HepG2 (cell line): ENCODE data around the gene LRRC4. TPM values are rescaled to one million over a fixed set of nuclear protein-coding genes. Genes with fewer than 3 reads are reported as not detected.

Experiments used
- ATAC-seq: fragments of 200-7000 bp; cut with Tn5 transposase; 3 replicates; pipeline ENCODE4 v1.9.1; 2020; ENCODE audit warnings: mild to moderate bottlenecking, moderate library complexity
- BruUV-seq: library from RNA; stranded (reverse); fragments of 400-500 nt; replicated peaks from 2 replicates; lab custom pipeline; 2021; lab: Mats Ljungman, UMichigan
- CTCF ChIA-PET: fragments of 300-600 bp; formaldehyde crosslinking; extraction: SDS; loops from one replicate; lab custom pipeline; 2021; ENCODE audit warnings: low total read pairs, inconsistent platforms, low intra/inter-chr PET ratio; lab: Yijun Ruan, JAX
- POLR2A ChIA-PET: fragments of 350-600 bp; sonication (Branson Sonifier 250); formaldehyde crosslinking; loops from one replicate; lab custom pipeline; 2020; ENCODE audit warnings: antibody characterized with exemption, inconsistent platforms; lab: Yijun Ruan, JAX
- DNase-seq: peaks from one replicate; pipeline ENCODE4 v3.0.0-alpha.2; 2015; ENCODE audit warnings: low spot score
- FAIRE-seq: peaks from 3 replicates; lab custom pipeline; 2011; peaks lifted over from hg19 to GRCh38; lab: Jason Lieb, UNC
- H2AFZ ChIP-seq: one replicate; pipeline ENCODE4 v1.6.1; 2011; ENCODE audit warnings: low read length, inconsistent platforms
- H3K27ac ChIP-seq: fragments of 300-600 bp; 3 replicates; pipeline ENCODE4 v1.8.0; 2011; ENCODE audit warnings: mixed run types, mild to moderate bottlenecking, mixed read lengths, low read length, inconsistent platforms; ENCODE audit not compliant: insufficient read depth; ENCODE audit errors: extremely low read length
- H3K27me3 ChIP-seq, 2 experiments: fragments of 200-600 bp in 1 of 2; 2 replicates in 1 of 2; 3 replicates in 1 of 2; pipeline versions ENCODE4 v1.6.0 to v1.8.0; 2011; ENCODE audit warnings: low read length in 2 of 2, mild to moderate bottlenecking in 2 of 2, moderate library complexity in 2 of 2, inconsistent platforms in 1 of 2; ENCODE audit not compliant: insufficient read depth in 2 of 2, control insufficient read depth in 1 of 2
- H3K36me3 ChIP-seq, 2 experiments: fragments of 200-600 bp in 1 of 2; replicated peaks in 1 of 2; 2 replicates in 1 of 2; 3 replicates in 1 of 2; pipeline versions ENCODE4 v1.5.1 to v1.8.0; 2011; ENCODE audit warnings: low read length in 2 of 2, inconsistent platforms in 1 of 2; ENCODE audit not compliant: insufficient read depth in 2 of 2, control insufficient read depth in 1 of 2
- H3K4me1 ChIP-seq: 2 replicates; pipeline ENCODE4 v1.5.1; 2012; ENCODE audit warnings: low read length, inconsistent platforms; ENCODE audit not compliant: insufficient read depth
- H3K4me2 ChIP-seq: 2 replicates; pipeline ENCODE4 v1.6.0; 2011; ENCODE audit warnings: low read depth, low read length, inconsistent platforms
- H3K4me3 ChIP-seq, 3 experiments: fragments of 200-600 bp in 1 of 3; sonication (generic), shearing (Covaris generic) in 1 of 3; replicated peaks in 1 of 3; 2 replicates each; pipeline ENCODE4 v1.5.1; 2011 to 2016; ENCODE audit warnings: low read length in 3 of 3, inconsistent platforms in 2 of 3, low read depth in 2 of 3, mild to moderate bottlenecking in 2 of 3, control low read depth in 1 of 3, mixed read lengths in 1 of 3; ENCODE audit not compliant: insufficient read depth in 1 of 3
- H3K79me2 ChIP-seq: one replicate; pipeline ENCODE4 v1.6.1; 2011; ENCODE audit warnings: low read length, inconsistent platforms; ENCODE audit not compliant: insufficient read depth
- H3K9ac ChIP-seq: 2 replicates; pipeline ENCODE4 v1.6.0; 2011; ENCODE audit warnings: mild to moderate bottlenecking, low read depth, low read length, inconsistent platforms; ENCODE audit not compliant: insufficient read depth
- H3K9me3 ChIP-seq: 2 replicates; pipeline ENCODE4 v1.5.1; 2012; ENCODE audit warnings: mild to moderate bottlenecking, low read length
- H4K20me1 ChIP-seq: 2 replicates; pipeline ENCODE4 v1.6.0; 2011; ENCODE audit warnings: inconsistent platforms, mild to moderate bottlenecking, low read length, moderate library complexity; ENCODE audit not compliant: insufficient read depth
- ETV5 ChIP-seq: IDR thresholded peaks from 2 replicates; pipeline ENCODE4 v1.6.1; 2018; ENCODE audit warnings: missing biosample characterization, missing genetic modification reagents, inconsistent platforms, borderline replicate concordance
- HDAC2 ChIP-seq: sonication (generic); formaldehyde crosslinking; IDR thresholded peaks from 2 replicates; pipeline ENCODE4 v1.4.0; 2020; ENCODE audit warnings: missing genetic modification reagents
- HOXA3 ChIP-seq: sonication (generic); formaldehyde crosslinking; IDR thresholded peaks from 2 replicates; pipeline ENCODE4 v1.5.0; 2020; ENCODE audit warnings: missing genetic modification reagents
- MEF2D ChIP-seq: sonication (generic); formaldehyde crosslinking; IDR thresholded peaks from 2 replicates; pipeline ENCODE4 v1.5.1; 2020; ENCODE audit warnings: mild to moderate bottlenecking, missing genetic modification reagents
- NFAT5 ChIP-seq: sonication (generic); formaldehyde crosslinking; IDR thresholded peaks from 2 replicates; pipeline ENCODE4 v1.4.0; 2020; ENCODE audit warnings: missing genetic modification reagents
- PLRG1 ChIP-seq: fragments of 450-650 bp; conservative IDR thresholded peaks from 2 replicates; pipeline ENCODE4 v1.6.1; 2016
- RFXAP ChIP-seq: sonication (generic); formaldehyde crosslinking; IDR thresholded peaks from 2 replicates; pipeline ENCODE4 v1.4.0; 2020; ENCODE audit warnings: missing genetic modification reagents, borderline replicate concordance
- ZBTB43 ChIP-seq: sonication (generic); formaldehyde crosslinking; conservative IDR thresholded peaks from 2 replicates; pipeline ENCODE4 v1.4.0; 2020; ENCODE audit warnings: missing genetic modification reagents
- ZNF124 ChIP-seq: sonication (generic); formaldehyde crosslinking; IDR thresholded peaks from 2 replicates; pipeline ENCODE4 v1.4.0; 2020; ENCODE audit warnings: missing genetic modification reagents
- WGBS: methylation state at CpG from one replicate; pipeline ENCODE4 v1.1.6; 2017; ENCODE audit warnings: low lambda C conversion rate; 5-methylcytosine and 5-hydroxymethylcytosine counted together
- in situ Hi-C: cut with HindIII; loops from 2 replicates; pipeline ENCODE4 v1.10.0; 2017; ENCODE audit warnings: low pct_unique_long_range_greater_than_20kb; ENCODE audit not compliant: extremely low pct_ligation_motif_present
- intact Hi-C: fragments of 100-400 bp; cut with micrococcal nuclease; formaldehyde crosslinking; loops from one replicate; pipeline ENCODE4 v1.10.0; 2022; ENCODE audit not compliant: unreplicated experiment
- polyA plus RNA-seq, 8 experiments: library from polyadenylated mRNA; depleted of rRNA in 3 of 8; stranded (reverse) in 7 of 8; unstranded in 1 of 8; fragments of >200 nt; fragmentation: Illumina TruSeq in 4 of 8; extraction: Trizol in 4 of 8; gene quantifications; 2 replicates each; pipeline versions ENCODE4 v1.2.1 to v1.2.3, GENCODE V29; 2011 to 2016; ENCODE audit warnings: low read depth in 4 of 8, missing spikeins in 1 of 8, mixed read lengths in 1 of 8; ENCODE audit not compliant: insufficient read depth in 1 of 8
- total RNA-seq, 5 experiments: library from RNA; depleted of rRNA; stranded (reverse); fragments of >200 nt; fragmentation: Illumina TruSeq; extraction: Trizol; gene quantifications; 2 replicates each; pipeline ENCODE4 v1.2.3, GENCODE V29; 2016; ENCODE audit warnings: low read depth in 1 of 5
- TF ChIP-seq, protein P1 (sequence below): sonication (generic); formaldehyde crosslinking; IDR thresholded peaks from 2 replicates; pipeline ENCODE4; 2020; ENCODE audit warnings: missing genetic modification reagents, mild to moderate bottlenecking, borderline replicate concordance

Gene LRRC4
- total and polyA plus RNA-seq, 2 of the 13 experiments (the other 11 are each of a cell fraction or from before 2014, with no cell fraction given) = not detected

- H3K27me3 ChIP-seq = no peaks in the 10 kb centered on the region
- H3K4me1 ChIP-seq = peaks cover 73% of the 10 kb centered on the region
- no TSS peak for BruUV-seq
- ChIA-PET CTCF (no interaction called here), POLR2A (no interaction called here)
- 97% methylated on average over 2 of the region's 2 CpGs for WGBS
- no peak overlapping the region for H3K4me2 ChIP-seq
- no peak for TF ChIP-seq PLRG1
- no peak for TF ChIP-seq HOXA3
- TF ChIP-seq HDAC2 = no peak
- no peak for TF ChIP-seq ETV5 (CRISPR knock-in tag)
- no peak for TF ChIP-seq ZNF124
- no peaks in the 10 kb centered on the region for H3K9me3 ChIP-seq
- H3K36me3 ChIP-seq = peaks cover 6 to 24% of the 10 kb centered on the region in 2 experiments; a peak in 4 of 5 replicates
- DNase-seq (no peak), FAIRE-seq (no peak), ATAC-seq (no peak)
- H3K79me2 ChIP-seq = no peaks in the 10 kb centered on the region
- no peak overlapping the region for H2AFZ ChIP-seq
- H3K27ac ChIP-seq = no peak overlapping the region
- in situ Hi-C loops (no loop called here), intact Hi-C loops (loop anchor here (10.0 kb wide), 1 partner anchor 99 kb away; no protein-coding TSS in a partner anchor)
- peaks cover 11% of the 10 kb centered on the region for H4K20me1 ChIP-seq
- H3K9ac ChIP-seq = no peak overlapping the region
- no peak overlapping the region for H3K4me3 ChIP-seq
Observed at GRCh38 chr7:128003787-128004186, 27.4 kb downstream of the LRRC4 start.

- ChIA-PET CTCF (no interaction called here), POLR2A (no interaction called here)
- no peak overlapping the region for H3K27ac ChIP-seq
- H2AFZ ChIP-seq = no peak overlapping the region
- H3K4me1 ChIP-seq = peaks cover 79% of the 10 kb centered on the region
- no peak overlapping the region for H3K4me2 ChIP-seq
- H3K36me3 ChIP-seq = peaks cover 6 to 24% of the 10 kb centered on the region in 2 experiments; a peak in 4 of 5 replicates
- H3K27me3 ChIP-seq = no peaks in the 10 kb centered on the region
- no peak for ATAC-seq
- H3K4me3 ChIP-seq = no peak overlapping the region
- no peak overlapping the region for H3K9ac ChIP-seq
- WGBS = 97% methylated on average over 3 of the region's 3 CpGs
- H3K9me3 ChIP-seq = no peaks in the 10 kb centered on the region
- no peak for FAIRE-seq
- in situ Hi-C loops (no loop called here), intact Hi-C loops (loop anchor here (10.0 kb wide), 1 partner anchor 98 kb away; no protein-coding TSS in a partner anchor)
- BruUV-seq = no TSS peak
- peaks cover 11% of the 10 kb centered on the region for H4K20me1 ChIP-seq
- no peak for DNase-seq
- H3K79me2 ChIP-seq = no peaks in the 10 kb centered on the region
- TF ChIP-seq, protein P1, sequence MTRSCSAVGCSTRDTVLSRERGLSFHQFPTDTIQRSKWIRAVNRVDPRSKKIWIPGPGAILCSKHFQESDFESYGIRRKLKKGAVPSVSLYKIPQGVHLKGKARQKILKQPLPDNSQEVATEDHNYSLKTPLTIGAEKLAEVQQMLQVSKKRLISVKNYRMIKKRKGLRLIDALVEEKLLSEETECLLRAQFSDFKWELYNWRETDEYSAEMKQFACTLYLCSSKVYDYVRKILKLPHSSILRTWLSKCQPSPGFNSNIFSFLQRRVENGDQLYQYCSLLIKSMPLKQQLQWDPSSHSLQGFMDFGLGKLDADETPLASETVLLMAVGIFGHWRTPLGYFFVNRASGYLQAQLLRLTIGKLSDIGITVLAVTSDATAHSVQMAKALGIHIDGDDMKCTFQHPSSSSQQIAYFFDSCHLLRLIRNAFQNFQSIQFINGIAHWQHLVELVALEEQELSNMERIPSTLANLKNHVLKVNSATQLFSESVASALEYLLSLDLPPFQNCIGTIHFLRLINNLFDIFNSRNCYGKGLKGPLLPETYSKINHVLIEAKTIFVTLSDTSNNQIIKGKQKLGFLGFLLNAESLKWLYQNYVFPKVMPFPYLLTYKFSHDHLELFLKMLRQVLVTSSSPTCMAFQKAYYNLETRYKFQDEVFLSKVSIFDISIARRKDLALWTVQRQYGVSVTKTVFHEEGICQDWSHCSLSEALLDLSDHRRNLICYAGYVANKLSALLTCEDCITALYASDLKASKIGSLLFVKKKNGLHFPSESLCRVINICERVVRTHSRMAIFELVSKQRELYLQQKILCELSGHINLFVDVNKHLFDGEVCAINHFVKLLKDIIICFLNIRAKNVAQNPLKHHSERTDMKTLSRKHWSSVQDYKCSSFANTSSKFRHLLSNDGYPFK (CRISPR knock-in tag) = no peak
- TF ChIP-seq MEF2D (CRISPR knock-in tag) (no peak), ZBTB43 (CRISPR knock-in tag) (no peak), NFAT5 (CRISPR knock-in tag) (no peak), RFXAP (no peak)
Observed at GRCh38 chr7:128003167-128003566, 28.1 kb downstream of the LRRC4 start.
